Activated CD4-positive, alpha-beta T cell treated with anti-CD3 and anti-CD28 coated beads, Interleukin-2, Interleukin-4, amounts not matched to agents 100 ng/mL and 50 ng/mL, durations not matched to agents 16 hours and 8 hours (primary cell): ENCODE data around the gene CNGB1.
"Not testable (repeated sequence)": the region's sequence is repeated elsewhere in the genome, so short reads cannot be mapped to it uniquely, and the experiment has no call there.

Experiments
- DNase-seq: peaks from one replicate; pipeline ENCODE4 v3.0.0-alpha.2; 2020; ENCODE audit warnings: low spot score

The CNGB1 gene

DNA sequence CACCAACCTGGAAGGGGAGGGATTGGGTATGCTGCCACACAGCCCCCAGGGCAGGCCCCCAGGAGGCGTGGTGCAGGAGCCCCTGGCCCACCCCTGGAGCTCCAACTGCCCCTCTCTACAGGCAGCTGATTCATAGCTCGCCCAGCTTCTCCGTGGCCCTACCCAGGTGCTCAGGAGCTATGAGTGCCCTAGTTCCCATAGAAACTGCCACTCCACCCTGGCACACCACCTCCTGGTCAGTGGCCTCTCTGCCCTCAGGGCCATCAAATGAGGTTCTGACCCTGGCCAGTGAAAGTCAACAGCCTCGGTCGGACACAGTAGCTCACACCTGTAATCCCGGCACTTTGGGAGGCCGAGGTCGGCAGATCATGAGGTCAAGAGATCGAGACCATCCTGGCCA, 18.0 kb downstream of the CNGB1 start:
- no peak for DNase-seq

DNA sequence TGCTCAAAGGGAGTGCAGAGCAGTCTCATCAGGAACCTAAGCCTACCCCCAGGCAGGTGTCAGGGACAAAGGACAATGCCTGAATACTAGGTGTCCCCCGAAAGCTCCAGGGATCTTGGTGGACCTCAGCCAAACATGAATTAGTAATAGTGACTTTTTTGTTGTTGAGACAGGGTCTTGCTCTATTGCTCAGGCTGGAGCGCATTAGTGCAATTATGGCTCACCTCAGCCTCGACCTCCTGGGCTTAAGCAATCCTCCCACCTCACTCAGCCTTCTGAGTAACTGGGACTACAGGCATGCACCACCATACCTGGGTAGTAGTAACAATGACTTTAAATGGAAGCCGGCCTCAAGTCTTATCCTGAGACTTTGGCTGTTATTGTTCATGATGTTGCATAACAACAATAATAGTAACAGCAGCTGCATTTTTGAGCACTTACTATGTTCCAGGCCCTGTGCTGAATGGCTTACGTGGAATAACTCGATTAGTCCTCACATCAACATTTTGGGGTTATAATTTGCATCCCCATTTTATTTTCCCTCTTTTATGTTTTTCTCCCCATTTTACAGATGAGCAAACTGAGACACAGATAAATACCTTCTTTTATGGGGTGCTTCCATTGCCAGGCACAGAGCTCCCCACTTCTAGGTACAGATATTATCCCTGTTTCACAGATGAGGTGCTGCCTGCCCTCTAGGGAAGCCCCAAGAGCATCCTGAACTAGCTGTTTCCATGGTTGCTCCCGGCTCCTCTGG, 19.5 kb downstream of the CNGB1 start:
- no peak for DNase-seq

DNA sequence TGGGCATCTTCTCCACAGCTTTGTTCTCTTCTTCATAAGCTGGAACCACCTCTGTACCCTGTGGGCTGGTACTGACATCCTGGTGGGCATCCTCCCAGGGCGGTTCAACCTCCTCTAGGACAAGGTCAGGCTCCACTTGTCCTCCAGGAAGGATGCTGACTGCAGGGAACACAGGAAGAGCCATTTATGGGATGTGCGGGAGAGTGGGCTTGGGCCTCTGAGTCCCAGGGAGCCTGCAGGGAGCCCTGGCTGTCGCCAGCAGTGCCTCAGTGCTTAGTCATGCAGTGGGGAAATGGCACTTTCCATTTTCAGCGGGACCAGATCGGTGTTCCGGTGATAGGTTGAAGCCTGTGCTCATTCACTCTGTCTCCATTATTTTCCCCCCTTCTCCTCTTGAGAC, 20.5 kb downstream of the CNGB1 start:
- DNase-seq, result no peak

DNA sequence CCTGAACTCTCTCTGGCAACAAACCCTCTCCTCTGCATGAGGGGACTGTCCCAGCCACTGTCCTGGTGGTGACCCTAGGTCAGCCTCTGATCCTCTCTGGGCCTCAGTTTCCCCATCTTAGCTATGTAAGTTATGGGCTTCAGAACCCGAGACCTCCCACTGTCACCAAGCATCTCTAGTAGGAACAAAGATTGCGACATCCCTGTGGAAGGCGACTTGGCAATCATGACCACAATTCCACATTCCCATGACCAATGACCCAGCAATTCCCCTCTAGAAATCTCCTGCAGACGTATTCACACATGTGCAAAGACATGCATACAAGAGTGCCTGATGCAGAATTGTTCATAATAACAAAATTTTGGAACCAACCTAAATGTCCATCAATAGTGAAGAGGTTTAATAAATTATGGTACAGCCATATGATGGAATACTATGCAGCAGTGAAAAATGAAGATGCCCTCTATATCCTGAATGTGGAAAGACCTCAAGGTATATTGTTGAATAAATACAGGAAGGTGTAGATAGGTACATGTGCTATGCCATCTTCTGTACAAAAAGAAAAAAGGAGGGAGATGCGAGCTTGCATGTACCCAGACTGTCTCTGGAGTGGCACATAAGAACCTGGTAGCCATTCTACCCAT, 21.2 kb downstream of the CNGB1 start:
- no peak for DNase-seq

DNA sequence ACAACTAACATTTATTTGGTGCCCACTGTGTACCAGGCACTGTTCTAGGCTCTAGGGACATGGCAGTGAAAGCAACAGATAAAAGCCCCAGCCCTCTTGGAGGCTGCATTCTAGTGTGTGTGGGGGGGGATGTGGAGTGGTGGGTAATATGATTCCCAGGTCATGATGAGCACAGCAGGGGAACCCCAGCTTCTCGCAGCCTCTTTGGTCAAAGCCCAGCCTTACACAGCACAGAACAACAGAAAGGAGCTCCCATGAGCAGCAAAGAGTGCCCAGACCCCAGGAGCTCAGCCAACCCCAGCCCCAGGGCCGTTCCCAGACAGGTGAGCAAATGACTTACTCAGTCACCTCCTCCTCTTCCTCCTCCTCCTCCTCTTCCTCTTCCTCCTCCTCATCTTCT, 21.9 kb downstream of the CNGB1 start:
- DNase-seq, result no peak

DNA sequence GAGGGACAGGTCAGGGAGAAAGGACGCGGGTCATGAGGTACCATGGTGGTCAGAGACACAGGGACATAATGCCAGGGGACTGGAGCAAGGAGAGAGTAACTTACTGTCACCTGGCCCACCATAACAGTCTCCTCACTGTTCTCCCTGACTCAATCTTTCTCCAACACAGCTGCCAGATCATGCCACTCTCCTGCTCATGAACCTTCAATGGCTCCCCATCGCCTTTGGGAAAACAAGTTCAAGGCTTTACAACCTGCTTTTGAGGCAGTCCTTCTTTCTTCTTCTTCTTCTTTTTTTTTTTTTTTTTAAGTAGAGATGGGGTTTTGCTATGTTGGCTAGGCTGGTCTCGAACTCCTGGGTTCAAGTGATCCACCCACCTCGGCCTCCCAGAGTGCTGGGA, 22.9 kb downstream of the CNGB1 start:
- no peak for DNase-seq

DNA sequence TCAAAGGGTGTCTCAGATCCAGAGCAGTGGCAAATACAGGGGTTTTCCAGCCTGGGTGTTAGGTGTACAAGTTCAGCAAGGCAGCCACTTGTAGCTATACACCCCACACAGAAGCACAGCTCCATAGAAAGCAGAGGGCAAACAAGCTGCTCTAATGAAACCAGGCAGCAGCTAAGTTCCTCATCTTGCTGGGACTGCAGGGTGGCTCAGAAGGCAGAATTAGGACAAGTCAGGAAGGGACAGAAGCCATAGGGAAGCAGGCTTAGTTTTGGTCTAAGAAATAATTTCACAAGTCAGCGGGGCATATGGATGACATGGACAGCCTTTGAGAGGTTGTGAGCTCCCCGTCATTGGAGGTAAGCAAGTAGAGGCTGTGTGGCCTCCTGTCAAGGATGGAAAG, 23.7 kb downstream of the CNGB1 start:
- DNase-seq, result no peak

DNA sequence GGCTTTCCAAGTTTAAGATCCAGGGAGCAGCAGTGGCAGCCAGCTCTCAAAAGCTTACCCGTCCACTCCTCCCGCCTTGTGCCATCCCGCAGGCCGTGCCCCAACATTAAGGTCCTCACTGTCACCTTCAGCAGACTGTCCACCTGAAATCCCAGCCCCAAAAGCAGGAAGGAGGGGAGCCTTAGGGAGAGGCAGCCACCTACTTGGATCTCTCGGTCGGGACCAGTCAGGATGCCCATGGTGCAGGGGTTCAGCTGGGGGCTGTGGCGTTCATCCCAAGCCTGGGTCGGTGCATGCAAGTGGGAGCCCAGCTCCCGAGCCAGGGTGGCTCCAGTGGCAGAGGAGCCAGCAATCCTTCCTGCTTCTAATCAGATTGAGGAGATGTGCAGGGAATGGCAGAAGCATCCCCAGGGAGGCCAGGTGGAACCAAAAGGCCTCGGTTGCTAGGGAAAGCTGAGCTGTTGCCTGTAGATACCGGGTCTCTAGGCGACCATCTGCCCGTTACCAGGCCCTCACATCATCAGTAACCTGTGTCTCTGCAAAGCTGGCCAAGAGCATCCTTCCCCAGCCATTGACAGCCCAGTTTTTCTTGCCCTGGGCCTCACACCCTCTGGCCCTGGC, 24.6 kb downstream of the CNGB1 start:
- no peak for DNase-seq

DNA sequence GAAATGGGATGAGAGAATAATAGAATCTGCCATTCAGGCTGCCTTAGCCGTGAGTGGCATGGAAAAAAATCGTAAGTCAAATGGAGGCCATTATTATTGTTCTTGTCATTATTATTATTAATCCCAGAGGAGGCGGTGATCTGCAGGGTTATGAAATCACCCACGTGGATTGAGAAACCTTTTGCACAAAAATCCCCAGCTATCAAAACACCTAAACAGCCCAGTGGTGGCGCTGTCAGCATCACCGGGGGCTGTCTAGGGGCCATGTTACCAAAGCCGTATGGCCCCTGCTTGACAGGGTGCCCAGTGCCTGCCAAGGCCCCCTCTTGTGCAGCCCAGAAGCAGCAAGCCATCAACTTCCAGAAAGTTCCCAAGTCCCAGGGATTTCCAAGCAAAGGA, 25.2 kb downstream of the CNGB1 start:
- no peak for DNase-seq

DNA sequence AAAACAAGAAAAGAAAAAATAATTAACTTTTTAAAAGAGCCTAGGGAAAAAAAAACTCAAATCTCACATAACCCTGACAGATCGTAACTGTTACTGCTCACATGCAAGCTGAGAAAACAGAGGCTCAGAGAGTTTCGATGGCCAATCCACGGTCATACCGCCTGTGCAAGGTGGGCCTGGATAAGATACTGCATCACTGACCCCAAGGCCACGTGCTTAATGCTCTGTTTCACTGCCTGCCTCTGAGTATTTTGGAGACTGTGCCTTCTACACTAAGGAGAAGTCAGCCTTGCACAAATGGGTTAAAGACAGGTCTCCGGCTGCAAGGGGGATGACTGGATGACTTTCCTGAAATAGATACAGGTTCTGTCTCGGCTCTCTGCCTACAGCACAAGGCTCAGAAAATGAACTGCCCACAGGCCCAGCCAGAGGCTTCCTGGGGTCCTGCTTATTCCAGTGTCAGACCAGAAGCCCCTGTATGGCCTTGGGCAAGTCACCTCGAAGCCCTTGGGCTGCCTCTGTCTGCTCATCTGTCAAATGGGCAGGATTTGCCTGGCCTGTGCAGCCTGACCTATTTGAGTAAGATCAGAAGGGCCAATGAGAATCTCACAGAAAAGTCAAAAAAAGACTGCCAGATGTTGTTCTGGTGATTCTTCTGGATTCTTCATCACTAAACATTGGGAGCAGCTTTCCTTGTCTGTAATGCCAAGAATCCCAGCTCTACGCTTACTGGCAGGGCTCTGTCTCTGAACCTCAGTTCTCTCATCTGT, 25.8 kb downstream of the CNGB1 start:
- DNase-seq, result no peak

DNA sequence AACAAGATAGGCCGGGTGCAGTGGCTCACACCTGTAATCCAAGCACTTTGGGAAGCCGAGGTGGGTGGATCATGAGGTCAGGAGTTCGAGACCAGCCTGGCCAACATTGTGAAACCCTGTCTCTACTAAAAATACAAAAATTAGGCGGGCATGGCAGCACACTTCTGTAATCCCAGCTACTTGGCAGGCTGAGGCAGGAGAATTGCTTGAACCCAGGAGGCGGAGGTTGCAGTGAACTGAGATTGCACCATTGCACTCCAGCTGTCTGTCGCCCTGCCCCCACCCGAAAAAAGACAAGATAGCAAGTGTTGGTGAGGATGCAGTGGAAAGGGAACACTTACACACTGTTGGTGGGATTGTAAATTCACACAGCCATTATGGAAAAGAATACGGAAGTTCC, 27.5 kb downstream of the CNGB1 start:
- not testable (repeated sequence) for DNase-seq

DNA sequence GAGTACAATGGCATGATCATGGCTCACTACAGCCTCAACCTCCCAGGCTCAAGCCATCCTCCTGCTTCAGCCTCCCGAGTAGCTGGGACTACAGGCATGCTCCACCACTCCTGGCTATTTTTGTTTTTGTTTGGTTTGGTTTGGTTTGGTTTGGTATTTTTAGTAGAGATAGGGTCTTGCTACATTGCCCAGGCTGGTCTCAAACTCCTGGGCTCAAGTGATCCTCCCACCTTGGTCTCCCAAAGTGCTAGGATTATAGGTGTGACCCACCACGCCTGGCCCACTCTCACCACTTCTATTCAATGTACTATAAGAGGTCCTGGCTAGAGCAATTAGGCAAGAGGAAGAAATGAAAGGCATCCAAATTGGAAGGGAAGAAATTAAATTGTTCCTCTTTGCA, 29.0 kb downstream of the CNGB1 start:
- DNase-seq, result not testable (repeated sequence)

DNA sequence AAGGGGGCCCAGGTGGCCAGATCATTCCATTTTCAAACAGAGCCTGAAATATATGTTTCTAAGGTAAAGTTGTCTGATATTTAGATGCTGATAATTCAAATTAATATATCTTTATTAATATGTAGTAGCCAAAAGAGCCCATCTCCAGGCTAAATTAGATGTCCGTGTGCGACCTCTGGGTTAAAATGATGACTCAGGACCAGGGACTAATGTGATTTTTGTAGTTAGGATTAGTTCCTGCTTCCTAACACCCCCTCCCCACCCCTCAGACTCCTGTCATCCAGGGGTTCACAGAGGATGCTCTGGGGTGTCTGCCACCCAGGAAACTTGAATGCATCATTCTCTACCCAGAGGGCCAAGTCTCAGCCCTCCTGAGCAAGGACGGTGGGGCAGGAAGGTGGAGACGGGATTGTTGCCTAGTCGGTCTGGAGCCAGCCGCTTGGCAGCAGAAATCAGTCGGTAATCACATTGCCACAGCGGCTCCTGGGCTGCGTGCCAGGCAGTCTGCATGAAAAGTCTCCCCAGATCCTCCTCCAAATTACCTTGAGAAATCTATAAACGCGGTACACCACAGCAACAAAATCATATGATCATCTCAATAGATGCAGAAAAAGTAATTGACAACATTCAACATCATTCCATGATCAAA, 29.8 kb downstream of the CNGB1 start:
- DNase-seq, result no peak

DNA sequence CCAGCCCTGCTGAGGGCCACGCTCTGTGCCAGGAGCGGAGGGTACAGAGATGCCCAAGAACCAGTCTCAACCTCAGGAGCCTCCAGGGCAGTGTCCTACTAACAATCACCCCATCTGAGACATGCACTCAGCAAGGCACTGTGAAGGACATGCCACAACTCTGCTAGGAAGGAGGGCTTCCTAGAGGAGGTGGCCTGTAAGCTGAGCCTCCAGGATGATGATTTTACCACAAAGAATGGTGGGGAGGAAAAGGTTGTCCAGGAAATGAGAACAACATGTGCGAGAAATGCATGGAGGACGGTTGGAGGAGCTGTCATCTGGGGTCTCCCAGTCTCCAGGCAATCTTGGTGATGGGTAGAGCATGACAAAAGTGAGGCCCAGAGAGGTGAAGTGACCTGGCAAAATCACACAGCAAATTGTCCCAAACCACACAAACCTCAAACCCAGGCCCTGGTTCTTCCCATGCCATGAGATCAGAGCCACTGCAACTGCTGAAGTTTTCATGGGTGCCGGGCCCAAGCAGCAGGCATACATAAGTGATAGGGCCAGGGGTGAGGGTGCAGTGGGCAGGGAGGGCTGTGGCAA, 30.5 kb downstream of the CNGB1 start:
- no peak for DNase-seq

DNA sequence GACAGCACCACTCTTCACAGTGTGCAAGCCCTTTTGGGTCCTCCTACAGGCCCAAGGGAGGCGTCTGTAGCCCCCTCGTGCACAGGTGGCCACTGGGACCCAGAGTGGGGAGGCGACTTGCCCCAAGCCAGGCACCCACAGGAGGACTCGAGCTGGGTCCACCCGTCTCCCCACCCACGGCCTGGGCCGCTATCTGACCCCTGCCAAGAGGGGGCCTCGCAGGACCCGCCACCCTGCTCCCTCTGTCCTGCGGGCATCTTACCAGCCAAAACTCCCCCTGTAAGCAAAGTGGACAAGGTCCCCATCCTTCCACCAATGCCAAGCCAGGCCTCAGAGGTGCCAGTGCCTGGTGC, 31.1 kb downstream of the CNGB1 start:
- DNase-seq, result no peak

DNA sequence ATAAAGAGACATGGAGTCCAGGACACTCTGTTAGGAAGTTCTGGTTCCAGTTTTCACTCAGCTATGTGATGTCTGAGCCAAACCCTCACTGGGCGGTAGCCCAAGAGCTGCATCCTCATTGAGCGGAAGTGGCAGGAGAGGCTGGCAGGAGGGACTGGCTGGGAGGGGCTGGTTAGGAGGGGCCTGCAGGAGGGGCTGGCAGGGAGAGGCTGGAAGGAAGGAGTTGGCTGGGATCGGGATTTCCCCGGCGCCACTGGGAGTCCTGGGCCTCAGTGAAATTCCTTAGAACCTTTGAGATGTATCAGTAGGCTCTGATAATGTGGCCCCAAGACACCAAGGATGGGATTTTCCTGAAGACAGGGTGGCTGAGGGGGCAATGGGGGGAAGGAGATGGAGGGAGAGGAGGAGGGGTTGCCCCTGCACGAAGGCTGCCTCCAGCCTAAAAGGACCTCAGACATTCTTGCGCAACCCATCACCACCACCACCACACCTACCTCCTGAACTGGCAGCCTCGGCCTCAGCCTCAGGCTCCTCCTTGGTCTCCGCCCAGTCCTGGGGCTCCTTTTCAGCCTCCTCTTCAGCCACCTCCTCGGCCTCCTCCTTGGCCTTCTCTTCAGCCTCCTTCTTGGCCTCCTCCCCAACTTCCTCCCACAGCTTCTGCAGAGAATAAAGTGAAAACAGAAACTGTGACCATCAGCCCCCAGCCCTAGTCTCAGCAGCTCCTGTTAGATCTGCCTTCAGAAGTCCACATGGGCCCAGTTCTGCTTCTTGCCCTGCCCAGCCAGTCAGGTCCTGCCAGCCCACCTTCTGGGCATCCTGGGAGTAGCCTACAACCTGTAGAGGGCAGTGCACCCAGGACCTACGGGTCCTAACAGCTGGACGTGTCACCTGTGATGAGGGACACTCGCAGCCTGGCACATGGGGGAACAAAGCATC, 31.7 kb downstream of the CNGB1 start:
- DNase-seq, result no peak

DNA sequence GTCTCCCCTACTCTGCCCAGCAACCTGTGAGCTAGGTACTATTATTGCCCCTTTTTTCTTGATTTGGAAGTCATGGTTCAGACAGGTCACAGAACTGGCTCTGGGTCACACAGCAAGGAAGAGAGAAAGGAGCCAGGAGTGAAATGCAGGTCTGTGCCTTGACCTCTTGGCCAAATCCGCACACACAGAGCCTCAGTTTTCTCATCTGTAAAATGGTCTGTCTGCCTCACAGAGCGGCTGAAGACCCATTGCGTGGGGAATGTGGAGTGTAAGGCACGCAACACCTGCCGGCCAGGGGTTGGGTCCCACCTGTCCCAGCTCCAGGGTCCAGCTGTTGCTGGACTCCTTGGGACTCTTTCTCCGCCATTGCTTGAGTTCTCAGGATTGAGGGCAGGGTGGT, 32.4 kb downstream of the CNGB1 start:
- no peak for DNase-seq

DNA sequence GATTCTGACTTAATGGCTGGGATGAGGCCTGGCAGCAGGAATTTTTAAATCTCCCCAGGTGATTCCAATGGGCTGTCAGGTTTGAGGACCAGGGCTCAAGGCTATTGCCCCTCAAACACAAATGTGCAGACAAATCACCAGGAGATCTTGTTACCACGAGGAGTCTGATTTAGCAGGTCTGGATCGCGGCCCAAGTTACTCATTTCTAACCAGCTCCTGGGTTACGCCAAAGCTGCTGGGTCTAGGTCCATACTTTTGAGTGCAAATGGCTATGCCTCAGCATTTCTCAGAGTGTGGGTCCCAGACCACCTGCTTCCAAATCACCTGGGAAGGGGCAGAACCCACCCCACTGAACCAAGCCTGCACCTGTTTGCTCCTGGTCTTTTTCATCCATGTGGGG, 33.1 kb downstream of the CNGB1 start:
- DNase-seq, result no peak

DNA sequence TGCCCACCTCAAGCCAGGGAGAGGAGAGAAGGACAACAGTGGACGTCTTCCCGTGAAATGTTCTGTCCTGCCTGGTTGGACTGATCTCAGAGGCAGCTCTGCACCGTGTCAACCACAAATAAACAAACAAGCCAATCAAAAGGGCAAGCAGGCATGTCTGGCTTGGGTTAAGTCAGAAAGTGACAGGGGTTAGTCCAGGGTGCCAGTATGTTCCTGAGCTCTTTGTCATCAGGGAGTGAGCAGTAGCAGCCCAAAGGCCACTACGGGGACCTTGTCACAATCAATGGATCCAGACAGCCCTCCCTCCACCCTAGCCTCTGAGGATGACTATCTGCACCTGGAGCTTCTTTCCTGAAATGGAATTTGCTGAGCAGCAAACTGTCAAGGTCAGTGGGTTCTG, 35.0 kb downstream of the CNGB1 start:
- DNase-seq, result no peak

DNA sequence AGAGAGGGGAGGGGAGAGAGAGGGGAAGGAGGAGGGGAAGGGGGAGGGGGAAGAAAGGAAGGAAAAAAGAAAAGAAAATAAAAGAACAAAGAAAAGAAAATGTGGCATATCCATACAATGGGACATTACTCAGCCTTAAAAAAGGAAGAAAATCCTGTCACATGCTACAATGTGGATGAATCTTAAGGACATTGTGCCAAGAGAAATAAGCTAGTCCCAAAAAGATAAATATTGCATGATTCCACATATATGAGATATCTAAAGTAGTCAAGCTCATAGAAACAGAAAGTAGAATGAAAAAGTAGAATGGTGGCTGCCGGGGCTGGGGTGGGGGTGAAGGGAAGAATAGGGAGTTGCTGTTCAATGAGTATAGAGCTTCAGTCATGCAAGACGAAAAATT, 40.4 kb downstream of the CNGB1 start:
- DNase-seq, result no peak

DNA sequence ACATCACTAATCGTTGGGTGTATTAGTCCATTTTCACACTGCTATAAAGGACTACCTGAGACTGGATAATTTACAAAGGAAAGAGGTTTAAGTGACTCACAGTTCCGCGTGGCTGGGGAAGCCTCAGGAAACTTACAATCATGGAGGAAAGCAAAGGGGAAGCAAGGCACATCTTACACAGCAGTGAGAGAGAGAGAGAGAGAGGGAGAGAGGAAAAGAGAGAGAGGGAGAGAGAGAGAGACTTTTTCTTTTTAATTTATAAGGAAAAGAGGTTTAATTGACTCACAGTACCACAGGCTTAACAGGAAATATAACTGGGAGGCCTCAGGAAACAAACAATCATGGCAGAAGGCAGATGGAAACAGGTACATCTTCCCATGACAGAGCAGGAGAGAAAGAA, 41.7 kb downstream of the CNGB1 start:
- DNase-seq, result no peak
